DOHH2 (cell line): ENCODE measurements around the gene PRDX4.

ENCODE experiments used
- H3F3A ChIP-seq: fragments of 200-600 bp; sonication (generic), shearing (Covaris generic); 2 replicates; pipeline ENCODE4 v1.6.0; 2016; ENCODE audit warnings: antibody characterized with exemption, mild to moderate bottlenecking; ENCODE audit not compliant: control insufficient read depth, insufficient read depth
- H3K27ac ChIP-seq: fragments of 200-600 bp; sonication (generic); 2 replicates; pipeline ENCODE4 v1.5.1; 2014; ENCODE audit warnings: low read depth, mild to moderate bottlenecking, low read length, moderate library complexity
- H3K27me3 ChIP-seq: fragments of 200-600 bp; sonication (generic); 2 replicates; pipeline ENCODE4 v1.6.1; 2014; ENCODE audit warnings: mild to moderate bottlenecking, low read length, mixed read lengths; ENCODE audit not compliant: control insufficient read depth
- H3K36me3 ChIP-seq: fragments of 200-600 bp; sonication (generic); 2 replicates; pipeline ENCODE4 v1.6.1; 2014; ENCODE audit warnings: mild to moderate bottlenecking, low read length, moderate library complexity, mixed read lengths; ENCODE audit not compliant: control insufficient read depth
- H3K4me1 ChIP-seq: fragments of 200-600 bp; sonication (generic); 2 replicates; pipeline ENCODE4 v1.6.1; 2014; ENCODE audit warnings: mild to moderate bottlenecking, low read length, mixed read lengths; ENCODE audit not compliant: control insufficient read depth
- H3K4me2 ChIP-seq: fragments of 200-600 bp; sonication (generic); 2 replicates; pipeline ENCODE4 v1.6.0; 2014; ENCODE audit warnings: mild to moderate bottlenecking, low read length, moderate library complexity
- H3K4me3 ChIP-seq: fragments of 200-600 bp; sonication (generic); 2 replicates; pipeline ENCODE4 v1.5.1; 2014; ENCODE audit warnings: mild to moderate bottlenecking, low read length, mixed read lengths
- H3K79me2 ChIP-seq: fragments of 200-600 bp; sonication (generic); 2 replicates; pipeline ENCODE4 v1.6.1; 2014; ENCODE audit warnings: mild to moderate bottlenecking, low read length, mixed read lengths; ENCODE audit not compliant: control insufficient read depth
- H3K9me2 ChIP-seq: fragments of 200-600 bp; sonication (generic); replicated peaks from 2 replicates; pipeline ENCODE4 v1.6.1; 2014; ENCODE audit warnings: mild to moderate bottlenecking, low read length, mixed read lengths; ENCODE audit not compliant: control insufficient read depth
- H3K9me3 ChIP-seq: fragments of 200-600 bp; sonication (generic); 2 replicates; pipeline ENCODE4 v1.6.1; 2014; ENCODE audit warnings: antibody characterized with exemption, low read length, mixed read lengths; ENCODE audit not compliant: control insufficient read depth, insufficient read depth
- H4K20me1 ChIP-seq: fragments of 200-600 bp; sonication (generic); 2 replicates; pipeline ENCODE4 v1.6.0; 2014; ENCODE audit warnings: low read depth, mild to moderate bottlenecking, antibody characterized with exemption, low read length, moderate library complexity; ENCODE audit not compliant: control insufficient read depth, insufficient read depth
- CTCF ChIP-seq: fragments of 200-600 bp; sonication (generic); IDR thresholded peaks from one replicate; pipeline ENCODE4 v1.5.1; 2014; ENCODE audit warnings: antibody characterized with exemption, mild to moderate bottlenecking, low read depth, low read length; ENCODE audit not compliant: poor library complexity, severe bottlenecking
- EZH2phosphoT487 ChIP-seq: fragments of 200-600 bp; sonication (generic); IDR thresholded peaks from 2 replicates; pipeline ENCODE4 v1.6.1; 2017; ENCODE audit warnings: borderline replicate concordance, mild to moderate bottlenecking, antibody characterized with exemption, low read length, moderate library complexity, mixed read lengths

The PRDX4 gene

GRCh38 chrX:23660766-23661132, 6.5 kb upstream of the PRDX4 start:
- Histone ChIP-seq H3K9me3 (no peaks in the 10 kb centered on the region), H3K79me2 (no peaks in the 10 kb centered on the region), H3F3A (no peaks in the 10 kb centered on the region), H3K9me2 (no peaks in the 10 kb centered on the region), H3K27me3 (no peaks in the 10 kb centered on the region), H3K4me3 (no peak overlapping the region), H4K20me1 (no peaks in the 10 kb centered on the region), H3K4me2 (no peak overlapping the region), H3K36me3 (no peaks in the 10 kb centered on the region), H3K4me1 (peaks cover 7% of the 10 kb centered on the region), H3K27ac (no peak overlapping the region)
- TF ChIP-seq EZH2phosphoT487 (no peak), CTCF (no peak)

GRCh38 chrX:23661671-23662070, 5.6 kb upstream of the PRDX4 start:
- Histone ChIP-seq H3K27ac (no peak overlapping the region), H3K27me3 (no peaks in the 10 kb centered on the region), H3K4me3 (no peak overlapping the region), H3K9me2 (no peaks in the 10 kb centered on the region), H3K36me3 (no peaks in the 10 kb centered on the region), H4K20me1 (no peaks in the 10 kb centered on the region), H3K9me3 (no peaks in the 10 kb centered on the region), H3K4me2 (no peak overlapping the region), H3K4me1 (peaks cover 12% of the 10 kb centered on the region), H3F3A (no peaks in the 10 kb centered on the region), H3K79me2 (no peaks in the 10 kb centered on the region)
- TF ChIP-seq EZH2phosphoT487, result no peak
- no peak for TF ChIP-seq CTCF

GRCh38 chrX:23662187-23662586, 5.1 kb upstream of the PRDX4 start:
- H3K4me2 ChIP-seq, result no peak overlapping the region
- no peaks in the 10 kb centered on the region for H3K9me2 ChIP-seq
- H3K4me1 ChIP-seq, result peaks cover 17% of the 10 kb centered on the region
- TF ChIP-seq EZH2phosphoT487, result no peak
- TF ChIP-seq CTCF, result no peak
- no peaks in the 10 kb centered on the region for H3F3A ChIP-seq
- H3K36me3 ChIP-seq, result no peaks in the 10 kb centered on the region
- no peak overlapping the region for H3K4me3 ChIP-seq
- H3K79me2 ChIP-seq, result no peaks in the 10 kb centered on the region
- H3K9me3 ChIP-seq, result no peaks in the 10 kb centered on the region
- no peaks in the 10 kb centered on the region for H4K20me1 ChIP-seq
- H3K27me3 ChIP-seq, result no peaks in the 10 kb centered on the region
- no peak overlapping the region for H3K27ac ChIP-seq

- no peak overlapping the region for H3K4me2 ChIP-seq
- H3K4me3 ChIP-seq, result no peak overlapping the region
- no peaks in the 10 kb centered on the region for H3K9me2 ChIP-seq
- H4K20me1 ChIP-seq, result no peaks in the 10 kb centered on the region
- H3K27me3 ChIP-seq, result no peaks in the 10 kb centered on the region
- no peak overlapping the region for H3K27ac ChIP-seq
- H3K9me3 ChIP-seq, result no peaks in the 10 kb centered on the region
- peaks cover 5% of the 10 kb centered on the region for H3K79me2 ChIP-seq
- TF ChIP-seq EZH2phosphoT487 (no peak), CTCF (no peak)
- no peaks in the 10 kb centered on the region for H3F3A ChIP-seq
- peaks cover 17% of the 10 kb centered on the region for H3K4me1 ChIP-seq
- H3K36me3 ChIP-seq, result no peaks in the 10 kb centered on the region
Measured at GRCh38 chrX:23662853-23663252, 4.4 kb upstream of the PRDX4 start.
